Prostate gland (tissue), 2 donors: ENCODE results near the gene CPT1C.

ENCODE experiments used
- POLR2A ChIP-seq: fragments of 450-650 bp; IDR thresholded peaks from one replicate; pipeline ENCODE4 v1.6.1; 2016; ENCODE audit warnings: antibody characterized with exemption, mild to moderate bottlenecking
- TF ChIP-seq, protein P1 (sequence below), 4 experiments: fragments of 200-600 bp in 2 of 4; fragments of 450-650 bp in 2 of 4; sonication (generic) in 2 of 4; IDR thresholded peaks; 1 replicate in 3 of 4; 2 replicates in 1 of 4; pipeline ENCODE4 v1.5.1; 2016 to 2019; ENCODE audit warnings: antibody characterized with exemption in 4 of 4, mild to moderate bottlenecking in 2 of 4, moderate library complexity in 2 of 4

GRCh38 chr19:49712397-49712859, 21.5 kb downstream of the CPT1C start:
- no peak for TF ChIP-seq POLR2A
- TF ChIP-seq, protein P1, sequence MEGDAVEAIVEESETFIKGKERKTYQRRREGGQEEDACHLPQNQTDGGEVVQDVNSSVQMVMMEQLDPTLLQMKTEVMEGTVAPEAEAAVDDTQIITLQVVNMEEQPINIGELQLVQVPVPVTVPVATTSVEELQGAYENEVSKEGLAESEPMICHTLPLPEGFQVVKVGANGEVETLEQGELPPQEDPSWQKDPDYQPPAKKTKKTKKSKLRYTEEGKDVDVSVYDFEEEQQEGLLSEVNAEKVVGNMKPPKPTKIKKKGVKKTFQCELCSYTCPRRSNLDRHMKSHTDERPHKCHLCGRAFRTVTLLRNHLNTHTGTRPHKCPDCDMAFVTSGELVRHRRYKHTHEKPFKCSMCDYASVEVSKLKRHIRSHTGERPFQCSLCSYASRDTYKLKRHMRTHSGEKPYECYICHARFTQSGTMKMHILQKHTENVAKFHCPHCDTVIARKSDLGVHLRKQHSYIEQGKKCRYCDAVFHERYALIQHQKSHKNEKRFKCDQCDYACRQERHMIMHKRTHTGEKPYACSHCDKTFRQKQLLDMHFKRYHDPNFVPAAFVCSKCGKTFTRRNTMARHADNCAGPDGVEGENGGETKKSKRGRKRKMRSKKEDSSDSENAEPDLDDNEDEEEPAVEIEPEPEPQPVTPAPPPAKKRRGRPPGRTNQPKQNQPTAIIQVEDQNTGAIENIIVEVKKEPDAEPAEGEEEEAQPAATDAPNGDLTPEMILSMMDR (IDR thresholded peaks at IDR 0.05): no peak
